ENCODE measurements around the gene SFT2D3. TPM values are rescaled to one million over a fixed set of nuclear protein-coding genes. Genes with fewer than 3 reads are reported as not detected.
A peak's percentile ranks its signal among the peaks of the same experiment; 100 is the strongest.

Gene SFT2D3
- total RNA-seq, 1 donor: 5.8 TPM

GRCh38 chr2:127671557-127672302 lies 29.6 kb upstream of the SFT2D3 start:
- Histone ChIP-seq H3K27me3 (ENCODE audit: insufficient read depth, low read length) (peaks cover 33% of the 10 kb centered on the region), H2AFZ (ENCODE audit: low read length) (no peak overlapping the region), H3K4me2 (ENCODE audit: insufficient read depth, low read length) (no peak overlapping the region), H3K79me2 (ENCODE audit: insufficient read depth, low read length) (no peaks in the 10 kb centered on the region), H3K4me3 (ENCODE audit: insufficient read depth, low read length) (no peak overlapping the region), H3K36me3 (ENCODE audit: insufficient read depth, low read length) (no peaks in the 10 kb centered on the region), H4K20me1 (ENCODE audit: insufficient read depth, low read length) (peaks cover 2% of the 10 kb centered on the region), H3K27ac (ENCODE audit: low read depth, low read length) (no peak overlapping the region), H3K4me1 (ENCODE audit: insufficient read depth, low read length) (peaks cover 7% of the 10 kb centered on the region), H3K9me3 (ENCODE audit: low read depth, low read length) (no peaks in the 10 kb centered on the region)
- DNase-seq (ENCODE audit: insufficient read length, low spot score, missing footprints): peak; percentile 45
- TF ChIP-seq CTCF (IDR thresholded peaks at IDR 0.05; ENCODE audit: extremely low read depth, low read depth, low read length): no peak

- TF ChIP-seq CTCF (IDR thresholded peaks at IDR 0.05; ENCODE audit: extremely low read depth, low read depth, low read length): no peak
- H3K4me1 ChIP-seq (ENCODE audit: insufficient read depth, low read length): peaks cover 7% of the 10 kb centered on the region
- no peaks in the 10 kb centered on the region for H3K36me3 ChIP-seq (ENCODE audit: insufficient read depth, low read length)
- H3K79me2 ChIP-seq (ENCODE audit: insufficient read depth, low read length): no peaks in the 10 kb centered on the region
- H3K4me2 ChIP-seq (ENCODE audit: insufficient read depth, low read length): no peak overlapping the region
- H2AFZ ChIP-seq (ENCODE audit: low read length): no peak overlapping the region
- H4K20me1 ChIP-seq (ENCODE audit: insufficient read depth, low read length): peaks cover 2% of the 10 kb centered on the region
- H3K4me3 ChIP-seq (ENCODE audit: insufficient read depth, low read length): no peak overlapping the region
- H3K27me3 ChIP-seq (ENCODE audit: insufficient read depth, low read length): peaks cover 34% of the 10 kb centered on the region
- H3K9me3 ChIP-seq (ENCODE audit: low read depth, low read length): no peaks in the 10 kb centered on the region
- DNase-seq (ENCODE audit: insufficient read length, low spot score, missing footprints): peak; percentile 92
- H3K27ac ChIP-seq (ENCODE audit: low read depth, low read length): no peak overlapping the region
Observed at GRCh38 chr2:127672341-127673224, 28.7 kb upstream of the SFT2D3 start.

- peak overlapping the region; percentile 73 for H3K4me2 ChIP-seq (ENCODE audit: insufficient read depth, low read length)
- TF ChIP-seq CTCF (IDR thresholded peaks at IDR 0.05; ENCODE audit: extremely low read depth, low read depth, low read length): no peak
- H3K9me3 ChIP-seq (ENCODE audit: low read depth, low read length): no peaks in the 10 kb centered on the region
- no peak overlapping the region for H3K4me3 ChIP-seq (ENCODE audit: insufficient read depth, low read length)
- H3K36me3 ChIP-seq (ENCODE audit: insufficient read depth, low read length): no peaks in the 10 kb centered on the region
- peaks cover 38% of the 10 kb centered on the region for H3K27me3 ChIP-seq (ENCODE audit: insufficient read depth, low read length)
- H3K4me1 ChIP-seq (ENCODE audit: insufficient read depth, low read length): peaks cover 7% of the 10 kb centered on the region
- H4K20me1 ChIP-seq (ENCODE audit: insufficient read depth, low read length): peaks cover 2% of the 10 kb centered on the region
- peak; percentile 89 for DNase-seq (ENCODE audit: insufficient read length, low spot score, missing footprints)
- H2AFZ ChIP-seq (ENCODE audit: low read length): no peak overlapping the region
- no peak overlapping the region for H3K27ac ChIP-seq (ENCODE audit: low read depth, low read length)
- no peaks in the 10 kb centered on the region for H3K79me2 ChIP-seq (ENCODE audit: insufficient read depth, low read length)
Observed at GRCh38 chr2:127673291-127674069, 27.8 kb upstream of the SFT2D3 start.

Measured in osteoblast (primary cell).